SK-N-SH (cell line): ENCODE measurements around the gene PWWP2B.

ENCODE experiments used
- CTCF ChIP-seq: fragments of 200-600 bp; sonication (generic); IDR thresholded peaks from 2 replicates; pipeline ENCODE4 v1.6.1; 2017; ENCODE audit warnings: antibody characterized with exemption, mild to moderate bottlenecking, moderate library complexity
- RAD21 ChIP-seq: IDR thresholded peaks from 2 replicates; pipeline ENCODE4 v1.6.1; 2012; ENCODE audit warnings: mild to moderate bottlenecking, low read length
- RFX5 ChIP-seq: IDR thresholded peaks from 2 replicates; pipeline ENCODE4 v1.6.1; 2012; ENCODE audit warnings: mild to moderate bottlenecking, improper control_type of control experiment, low read length

- TF ChIP-seq RFX5 (no peak), RAD21 (no peak), CTCF (no peak)
Observed at GRCh38 chr10:132464256-132465192, 67.5 kb downstream of the PWWP2B start.
